Neutrophil (primary cell): ENCODE measurements around the gene FKBP5.

Source experiments
- H3K27ac ChIP-seq: fragments of 200-600 bp; sonication (generic); 2 replicates; pipeline ENCODE4 v1.5.1; 2016; ENCODE audit warnings: mild to moderate bottlenecking, moderate library complexity
- H3K27me3 ChIP-seq: fragments of 200-600 bp; sonication (generic); 2 replicates; pipeline ENCODE4 v1.6.0; 2016; ENCODE audit warnings: mild to moderate bottlenecking
- H3K36me3 ChIP-seq: fragments of 200-600 bp; sonication (generic); 2 replicates; pipeline ENCODE4 v1.5.1; 2017
- H3K4me1 ChIP-seq, 2 experiments: fragments of 200-600 bp in 1 of 2; sonication (generic) in 1 of 2; 1 replicate in 1 of 2; 2 replicates in 1 of 2; pipeline versions ENCODE4 v1.5.1 to v1.6.1; 2013 to 2016; ENCODE audit warnings: low read depth in 1 of 2, low read length in 1 of 2, mild to moderate bottlenecking in 1 of 2, moderate library complexity in 1 of 2; ENCODE audit not compliant: control insufficient read depth in 1 of 2, insufficient read depth in 1 of 2
- H3K4me3 ChIP-seq, 2 experiments: fragments of 200-600 bp in 1 of 2; sonication (generic) in 1 of 2; 1 replicate in 1 of 2; 2 replicates in 1 of 2; pipeline ENCODE4 v1.5.1; 2013 to 2016; ENCODE audit warnings: low read depth in 1 of 2, low read length in 1 of 2, mild to moderate bottlenecking in 1 of 2, moderate library complexity in 1 of 2
- H3K9me3 ChIP-seq: fragments of 200-600 bp; sonication (generic); 2 replicates; pipeline ENCODE4 v1.5.1; 2016
- CTCF ChIP-seq: fragments of 200-600 bp; sonication (generic); IDR thresholded peaks from 2 replicates; pipeline ENCODE4 v1.5.1; 2016; ENCODE audit warnings: antibody characterized with exemption

FKBP5 gene

GRCh38 chr6:35725081-35725708 is 36.5 kb upstream of the FKBP5 start:
- no peaks in the 10 kb centered on the region for H3K9me3 ChIP-seq
- no peak overlapping the region for H3K27ac ChIP-seq
- no peaks in the 10 kb centered on the region for H3K36me3 ChIP-seq
- no peak for TF ChIP-seq CTCF
- H3K4me3 ChIP-seq, result peak overlapping the region in 1 of 2 experiments; percentile 28
- no peaks in the 10 kb centered on the region for H3K27me3 ChIP-seq
- peaks cover 61 to 63% of the 10 kb centered on the region in 2 experiments for H3K4me1 ChIP-seq

GRCh38 chr6:35724471-35724870 is 35.8 kb upstream of the FKBP5 start:
- Histone ChIP-seq H3K27ac (no peak overlapping the region), H3K27me3 (no peaks in the 10 kb centered on the region), H3K36me3 (no peaks in the 10 kb centered on the region), H3K9me3 (no peaks in the 10 kb centered on the region), H3K4me1 (peaks cover 61 to 63% of the 10 kb centered on the region in 2 experiments), H3K4me3 (no peak overlapping the region)
- no peak for TF ChIP-seq CTCF

- Histone ChIP-seq H3K27ac (no peak overlapping the region), H3K9me3 (no peaks in the 10 kb centered on the region), H3K36me3 (no peaks in the 10 kb centered on the region), H3K27me3 (no peaks in the 10 kb centered on the region), H3K4me1 (peaks cover 58 to 63% of the 10 kb centered on the region in 2 experiments), H3K4me3 (no peak overlapping the region)
- no peak for TF ChIP-seq CTCF
Observed at GRCh38 chr6:35724059-35724458, 35.3 kb upstream of the FKBP5 start.

GRCh38 chr6:35723587-35723986 is 34.9 kb upstream of the FKBP5 start:
- Histone ChIP-seq H3K27ac (no peak overlapping the region), H3K4me1 (peaks cover 53 to 63% of the 10 kb centered on the region in 2 experiments), H3K4me3 (no peak overlapping the region), H3K27me3 (no peaks in the 10 kb centered on the region), H3K9me3 (no peaks in the 10 kb centered on the region), H3K36me3 (no peaks in the 10 kb centered on the region)
- TF ChIP-seq CTCF, result no peak

- H3K27me3 ChIP-seq, result no peaks in the 10 kb centered on the region
- H3K4me1 ChIP-seq, result peaks cover 48 to 60% of the 10 kb centered on the region in 2 experiments
- no peak overlapping the region for H3K27ac ChIP-seq
- no peak for TF ChIP-seq CTCF
- no peaks in the 10 kb centered on the region for H3K9me3 ChIP-seq
- H3K36me3 ChIP-seq, result no peaks in the 10 kb centered on the region
- H3K4me3 ChIP-seq, result no peak overlapping the region
Observed at GRCh38 chr6:35722121-35722761, 33.5 kb upstream of the FKBP5 start.
